ENCODE data around the gene C1orf56. TPM values are rescaled to one million over a fixed set of nuclear protein-coding genes. Genes with fewer than 3 reads are reported as not detected.

C1orf56 gene
- total RNA-seq, 4 donors from 2014 or later = 4.4 to 7.9 (median 5.5) TPM

- TF ChIP-seq, protein P1, sequence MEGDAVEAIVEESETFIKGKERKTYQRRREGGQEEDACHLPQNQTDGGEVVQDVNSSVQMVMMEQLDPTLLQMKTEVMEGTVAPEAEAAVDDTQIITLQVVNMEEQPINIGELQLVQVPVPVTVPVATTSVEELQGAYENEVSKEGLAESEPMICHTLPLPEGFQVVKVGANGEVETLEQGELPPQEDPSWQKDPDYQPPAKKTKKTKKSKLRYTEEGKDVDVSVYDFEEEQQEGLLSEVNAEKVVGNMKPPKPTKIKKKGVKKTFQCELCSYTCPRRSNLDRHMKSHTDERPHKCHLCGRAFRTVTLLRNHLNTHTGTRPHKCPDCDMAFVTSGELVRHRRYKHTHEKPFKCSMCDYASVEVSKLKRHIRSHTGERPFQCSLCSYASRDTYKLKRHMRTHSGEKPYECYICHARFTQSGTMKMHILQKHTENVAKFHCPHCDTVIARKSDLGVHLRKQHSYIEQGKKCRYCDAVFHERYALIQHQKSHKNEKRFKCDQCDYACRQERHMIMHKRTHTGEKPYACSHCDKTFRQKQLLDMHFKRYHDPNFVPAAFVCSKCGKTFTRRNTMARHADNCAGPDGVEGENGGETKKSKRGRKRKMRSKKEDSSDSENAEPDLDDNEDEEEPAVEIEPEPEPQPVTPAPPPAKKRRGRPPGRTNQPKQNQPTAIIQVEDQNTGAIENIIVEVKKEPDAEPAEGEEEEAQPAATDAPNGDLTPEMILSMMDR (IDR thresholded peaks at IDR 0.05; ENCODE audit: low read depth) = no peak
These were observed 15.3 kb downstream of the C1orf56 start for GRCh38 chr1:151062741-151063371.

- TF ChIP-seq, protein P1 (IDR thresholded peaks at IDR 0.05; ENCODE audit: low read depth) = no peak
These were observed 17.6 kb downstream of the C1orf56 start for GRCh38 chr1:151065089-151065645.

GRCh38 chr1:151067185-151067584, 19.6 kb downstream of the C1orf56 start:
- TF ChIP-seq, protein P1 (IDR thresholded peaks at IDR 0.05; ENCODE audit: low read depth) = no peak

DNA sequence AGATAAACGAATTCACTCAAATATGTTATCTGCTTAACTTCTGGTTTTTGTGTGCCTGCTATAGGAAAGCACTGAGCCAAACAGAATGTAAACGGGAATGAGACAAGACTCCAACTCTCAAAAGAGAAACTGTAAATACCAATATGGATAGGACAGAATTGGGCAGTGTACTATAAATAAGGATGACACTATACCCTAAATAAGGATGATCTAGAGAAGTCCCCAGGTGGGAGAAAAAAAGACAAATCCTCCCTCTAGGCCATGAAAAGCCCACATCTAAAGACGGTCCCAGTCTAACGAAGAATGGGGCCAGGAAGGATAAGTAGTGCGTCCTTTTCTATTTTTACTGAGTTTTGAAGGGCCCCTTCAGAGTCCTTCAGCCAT, 21.5 kb downstream of the C1orf56 start:
- TF ChIP-seq, protein P1 (IDR thresholded peaks at IDR 0.05; ENCODE audit: low read depth) = no peak

GRCh38 chr1:151070474-151071276, 23.1 kb downstream of the C1orf56 start, which contains the start of gene GABPB2:
Gene GABPB2 (plus strand): TSS chr1:151070761. CDS start chr1:151088190, 17,429 bp downstream.
- TF ChIP-seq, protein P1 (IDR thresholded peaks at IDR 0.05; ENCODE audit: low read depth) = no peak

GRCh38 chr1:151072224-151072623, 24.7 kb downstream of the C1orf56 start:
- TF ChIP-seq, protein P1 (IDR thresholded peaks at IDR 0.05; ENCODE audit: low read depth) = no peak

DNA sequence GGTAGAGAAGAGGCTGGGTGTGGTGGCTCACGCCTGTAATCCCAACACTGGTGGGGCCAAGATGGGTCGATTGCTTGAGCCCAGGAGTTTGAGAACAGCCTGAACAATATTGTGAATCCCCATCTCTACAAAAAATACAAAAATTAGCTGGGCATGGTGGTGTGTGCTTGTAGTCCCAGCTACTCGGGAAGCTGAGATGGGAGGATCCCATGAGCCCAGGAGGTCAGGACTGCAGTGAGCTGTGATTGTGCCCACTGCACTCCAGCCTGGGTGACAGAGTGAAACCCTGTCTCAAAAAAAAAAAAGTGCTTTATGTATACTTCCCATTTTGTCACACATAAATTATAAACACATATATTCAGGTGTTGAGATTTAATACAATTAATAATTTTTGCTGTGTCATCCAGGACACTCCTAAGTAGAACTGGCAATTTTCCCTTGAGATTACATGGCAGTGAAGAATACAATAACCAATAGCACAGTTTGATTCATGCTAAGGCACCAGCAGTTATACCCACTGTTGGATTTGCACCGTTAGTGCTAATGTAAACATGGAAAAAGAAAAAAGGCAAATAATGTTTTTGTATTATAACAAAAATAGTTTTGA, 38.5 kb downstream of the C1orf56 start:
- TF ChIP-seq, protein P1 (IDR thresholded peaks at IDR 0.05; ENCODE audit: low read depth) = no peak
